Skeletal muscle tissue (tissue), 4 donors: ENCODE results near the gene MOBP. TPM values are rescaled to one million over a fixed set of nuclear protein-coding genes. Genes with fewer than 3 reads are reported as not detected.

Source experiments
- H3K27ac ChIP-seq: one replicate; pipeline ENCODE4 v1.7.0; 2013; ENCODE audit warnings: mild to moderate bottlenecking, low read depth, low read length, inconsistent platforms
- H3K27me3 ChIP-seq, 3 donors: one replicate each; pipeline ENCODE4 v1.7.0; 2013; ENCODE audit warnings: low read length in 3 of 3; ENCODE audit not compliant: control insufficient read depth in 3 of 3, insufficient read depth in 3 of 3
- H3K36me3 ChIP-seq, 3 donors: one replicate each; pipeline ENCODE4 v1.7.0; 2013; ENCODE audit warnings: low read length in 3 of 3; ENCODE audit not compliant: control insufficient read depth in 3 of 3, insufficient read depth in 3 of 3
- H3K4me1 ChIP-seq, 3 donors: one replicate each; pipeline ENCODE4 v1.7.0; 2013; ENCODE audit warnings: low read length in 3 of 3, mild to moderate bottlenecking in 3 of 3; ENCODE audit not compliant: control insufficient read depth in 3 of 3, insufficient read depth in 3 of 3
- H3K4me3 ChIP-seq, 3 donors: one replicate each; pipeline ENCODE4 v1.7.0; 2013; ENCODE audit warnings: low read length in 3 of 3
- H3K9ac ChIP-seq, 3 donors: one replicate each; pipeline ENCODE4 v1.7.0; 2013; ENCODE audit warnings: low read length in 3 of 3, mild to moderate bottlenecking in 3 of 3, moderate library complexity in 2 of 3, low read depth in 1 of 3
- H3K9me3 ChIP-seq, 3 donors: one replicate each; pipeline ENCODE4 v1.7.0; 2013; ENCODE audit warnings: low read length in 3 of 3; ENCODE audit not compliant: control insufficient read depth in 3 of 3
- total RNA-seq: library from RNA; depleted of rRNA; stranded (reverse); fragments of >200 nt; gene quantifications from one replicate; pipeline ENCODE4 v1.2.3, GENCODE V29; 2014
- donor health status: Osteomylitis.

MOBP gene
- total RNA-seq, 1 donor from 2014 or later = not detected

DNA sequence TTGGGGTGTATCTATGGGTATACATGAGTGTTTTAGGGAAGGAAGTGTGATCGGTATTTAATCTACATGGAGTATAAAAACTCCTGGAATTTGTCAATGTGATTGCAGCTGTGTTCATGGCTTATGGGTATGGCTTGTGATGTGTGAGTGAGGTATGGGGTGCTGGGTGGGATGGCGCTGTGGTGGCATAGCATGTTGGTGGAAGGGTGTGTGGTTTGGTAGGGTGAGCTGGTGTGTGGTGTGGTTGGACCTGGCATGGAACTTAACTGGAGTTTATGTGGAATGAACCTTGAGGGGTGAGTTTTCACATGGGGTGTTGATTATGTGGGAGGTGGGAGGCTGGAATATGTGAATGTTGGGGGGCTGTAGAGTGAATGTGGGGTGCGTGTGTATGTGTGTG, 492 bp upstream of the MOBP start:
- Histone ChIP-seq H3K4me3 (no peak overlapping the region), H3K27ac (no peak overlapping the region), H3K27me3 (peaks cover 0 to 2% (median 2%) of the 10 kb centered on the region in 3 donors), H3K9me3 (no peaks in the 10 kb centered on the region), H3K4me1 (no peaks in the 10 kb centered on the region), H3K36me3 (no peaks in the 10 kb centered on the region), H3K9ac (no peak overlapping the region)

DNA sequence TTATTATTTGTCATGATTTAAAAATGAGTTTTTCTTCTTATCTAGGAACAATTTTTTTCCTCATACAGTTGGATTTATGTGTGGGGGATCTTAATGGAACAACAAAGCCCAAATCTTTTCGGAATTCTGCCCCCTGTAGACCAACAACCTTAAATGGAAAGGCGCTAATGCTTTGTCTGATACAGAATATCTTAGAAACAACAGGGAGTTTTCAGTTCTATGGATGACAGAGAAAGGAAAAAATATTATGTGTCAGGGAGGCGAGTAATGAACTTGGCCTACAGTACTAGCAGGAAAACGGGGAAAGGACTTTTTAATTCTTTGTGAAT, 592 bp downstream of the MOBP start:
- Histone ChIP-seq H3K4me3 (no peak overlapping the region), H3K36me3 (no peaks in the 10 kb centered on the region)

DNA sequence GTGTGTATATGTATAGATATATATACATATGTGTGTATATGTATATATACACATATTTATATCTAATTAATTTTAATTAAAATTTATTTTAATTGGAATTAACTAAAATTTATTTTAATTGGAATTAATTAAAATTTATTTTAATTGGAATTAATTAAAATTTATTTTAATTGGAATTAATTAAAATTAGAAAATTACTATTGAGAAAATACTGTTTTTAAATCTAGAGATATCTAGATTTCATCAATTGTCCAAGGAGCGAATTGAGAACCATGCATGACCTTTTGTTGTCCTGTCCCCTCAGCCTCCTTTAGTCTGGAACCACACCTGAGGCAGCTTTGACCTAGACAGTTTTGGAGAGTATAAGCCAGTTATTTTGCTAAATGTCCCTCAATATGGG, 1.8 kb downstream of the MOBP start:
- no peaks in the 10 kb centered on the region for H3K36me3 ChIP-seq
- H3K27ac ChIP-seq = no peak overlapping the region
- no peak overlapping the region for H3K9ac ChIP-seq

More for the DNA sequence above, 592 bp downstream of the MOBP start:
- H3K27me3 ChIP-seq = peaks cover 0 to 2% (median 2%) of the 10 kb centered on the region in 3 donors
- no peaks in the 10 kb centered on the region for H3K4me1 ChIP-seq
- no peak overlapping the region for H3K9ac ChIP-seq
- no peaks in the 10 kb centered on the region for H3K9me3 ChIP-seq
- no peak overlapping the region for H3K27ac ChIP-seq

DNA sequence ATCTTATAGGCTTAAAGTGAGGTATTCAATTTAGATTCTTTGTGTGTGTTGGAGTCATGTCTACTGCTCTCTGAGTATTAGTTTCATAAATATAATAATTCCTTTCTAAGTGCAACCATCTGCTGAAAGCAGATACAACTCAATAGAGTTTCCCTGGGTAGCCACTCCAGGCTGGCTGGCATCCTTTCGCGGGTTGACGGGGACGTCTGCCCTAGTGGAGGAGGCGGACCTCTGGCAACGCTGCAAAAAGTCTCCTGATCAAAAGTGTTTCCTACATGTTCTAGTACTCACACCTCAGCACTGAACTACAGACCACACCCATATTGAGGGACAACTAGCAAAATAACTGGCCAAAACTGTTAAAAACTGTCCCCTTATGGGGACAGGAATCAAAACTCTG, 2.5 kb downstream of the MOBP start:
- no peaks in the 10 kb centered on the region for H3K4me1 ChIP-seq
- no peak overlapping the region for H3K4me3 ChIP-seq
- H3K9me3 ChIP-seq = no peaks in the 10 kb centered on the region
- peaks cover 0 to 2% (median 2%) of the 10 kb centered on the region in 3 donors for H3K27me3 ChIP-seq
- H3K36me3 ChIP-seq = no peaks in the 10 kb centered on the region
- H3K9ac ChIP-seq = no peak overlapping the region
- no peak overlapping the region for H3K27ac ChIP-seq

More for the DNA sequence above, 1.8 kb downstream of the MOBP start:
- no peaks in the 10 kb centered on the region for H3K4me1 ChIP-seq
- no peak overlapping the region for H3K4me3 ChIP-seq
- no peaks in the 10 kb centered on the region for H3K9me3 ChIP-seq
- peaks cover 0 to 2% (median 2%) of the 10 kb centered on the region in 3 donors for H3K27me3 ChIP-seq

DNA sequence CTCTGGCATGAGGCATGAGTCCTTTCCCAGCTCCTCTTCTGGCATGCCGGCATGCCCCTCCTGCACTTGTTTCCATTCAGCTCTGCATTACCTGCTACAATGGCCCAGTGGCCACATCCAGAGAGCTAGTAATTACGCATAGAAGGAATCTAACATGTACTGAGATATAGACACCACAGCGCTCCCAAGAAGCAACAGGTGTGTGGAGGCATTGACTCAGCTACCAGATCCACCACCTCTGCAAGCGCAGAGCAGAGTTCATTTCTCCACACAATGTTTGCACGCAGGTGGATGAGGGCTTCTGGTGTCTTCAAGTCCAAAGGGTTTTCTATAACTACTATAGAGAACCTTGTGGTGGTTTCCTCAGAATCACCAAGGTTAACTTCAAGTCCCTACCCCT, 4.2 kb downstream of the MOBP start:
- H3K27me3 ChIP-seq = peaks cover 0 to 2% (median 2%) of the 10 kb centered on the region in 3 donors

DNA sequence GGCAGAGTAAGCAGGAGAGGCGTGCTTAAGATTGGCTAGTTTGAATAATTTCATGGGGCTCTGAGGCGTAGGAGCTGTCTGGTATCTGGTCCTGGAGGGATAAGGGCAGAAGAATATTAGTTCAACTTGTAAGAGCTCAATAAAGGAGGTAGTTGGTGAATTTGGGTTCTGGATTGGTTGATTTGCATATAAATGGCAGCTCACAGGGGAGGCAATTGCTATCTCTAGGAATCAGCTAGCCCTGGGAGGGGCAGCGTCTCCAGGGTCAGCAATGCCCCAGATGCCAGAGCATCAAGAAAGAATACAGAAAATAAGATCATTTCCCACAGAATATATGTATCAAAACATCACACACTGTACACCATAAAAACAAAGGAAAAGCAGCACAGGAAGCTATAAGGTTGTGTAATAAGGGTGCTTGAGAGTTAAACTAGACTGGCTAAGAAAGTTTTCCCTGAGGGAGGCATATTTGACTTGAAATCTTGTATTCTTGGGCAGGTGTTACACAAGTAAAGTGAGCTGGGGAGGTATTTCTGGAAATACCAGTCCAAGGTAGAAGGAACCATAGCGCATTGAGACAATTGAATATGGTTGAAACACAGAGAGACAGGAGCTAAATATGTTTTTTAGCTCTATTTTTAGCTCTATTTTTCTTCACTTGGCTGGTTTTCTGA, 6.1 kb downstream of the MOBP start:
- no peaks in the 10 kb centered on the region for H3K36me3 ChIP-seq
- H3K27ac ChIP-seq = no peak overlapping the region
- no peak overlapping the region for H3K4me3 ChIP-seq
- no peak overlapping the region for H3K9ac ChIP-seq
- no peaks in the 10 kb centered on the region for H3K4me1 ChIP-seq
- peaks cover 0 to 2% (median 2%) of the 10 kb centered on the region in 3 donors for H3K27me3 ChIP-seq
- peaks cover 0 to 10% (median 0%) of the 10 kb centered on the region in 3 donors for H3K9me3 ChIP-seq

More for the DNA sequence above, 4.2 kb downstream of the MOBP start:
- no peak overlapping the region for H3K9ac ChIP-seq
- H3K4me3 ChIP-seq = no peak overlapping the region
- no peaks in the 10 kb centered on the region for H3K36me3 ChIP-seq
- no peaks in the 10 kb centered on the region for H3K4me1 ChIP-seq
- peaks cover 0 to 5% (median 0%) of the 10 kb centered on the region in 3 donors for H3K9me3 ChIP-seq
- H3K27ac ChIP-seq = no peak overlapping the region

DNA sequence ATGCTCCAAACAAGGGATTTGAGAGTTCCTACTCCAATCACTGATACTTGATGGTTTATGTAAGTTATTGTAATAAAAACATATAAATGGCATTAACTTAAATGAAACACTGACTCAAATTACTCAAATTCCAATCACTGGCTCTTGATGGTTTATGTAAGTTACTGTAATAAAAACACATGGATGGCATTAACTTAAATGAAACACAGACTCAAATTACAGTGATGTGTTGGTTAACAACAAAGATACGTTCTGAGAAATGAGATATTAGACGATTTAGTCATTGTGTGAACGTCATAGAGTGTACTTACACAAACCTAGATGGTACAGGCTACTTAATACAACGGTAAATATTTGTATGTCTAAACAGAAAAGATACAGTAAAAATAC, 6.6 kb downstream of the MOBP start:
- no peaks in the 10 kb centered on the region for H3K36me3 ChIP-seq
- no peak overlapping the region for H3K4me3 ChIP-seq
- peaks cover 0 to 10% (median 0%) of the 10 kb centered on the region in 3 donors for H3K9me3 ChIP-seq
- H3K27ac ChIP-seq = no peak overlapping the region
- no peaks in the 10 kb centered on the region for H3K4me1 ChIP-seq
- H3K9ac ChIP-seq = no peak overlapping the region
- H3K27me3 ChIP-seq = peaks cover 0 to 2% (median 2%) of the 10 kb centered on the region in 3 donors

DNA sequence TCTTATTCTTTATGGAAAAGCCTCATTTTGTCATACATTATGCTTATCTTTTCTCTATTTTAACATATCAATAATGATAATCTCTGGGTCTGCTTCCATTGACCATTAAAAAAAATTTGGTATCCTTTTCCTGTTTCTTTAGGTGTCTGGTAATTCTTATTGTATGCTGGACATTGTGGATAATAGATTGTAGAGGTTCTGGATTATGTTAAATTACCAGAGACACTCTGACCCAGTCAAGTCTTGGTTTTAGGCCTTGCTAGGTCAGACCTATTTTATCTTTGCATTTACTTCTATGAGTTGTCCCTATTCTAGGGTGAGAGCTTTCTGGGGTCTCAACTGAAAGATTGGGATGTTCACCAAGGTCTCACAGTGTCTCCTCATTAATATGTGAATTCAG, 9.3 kb downstream of the MOBP start:
- peaks cover 0 to 10% (median 0%) of the 10 kb centered on the region in 3 donors for H3K9me3 ChIP-seq
- H3K27me3 ChIP-seq = no peaks in the 10 kb centered on the region
- no peak overlapping the region for H3K9ac ChIP-seq
- H3K4me1 ChIP-seq = no peaks in the 10 kb centered on the region
- no peaks in the 10 kb centered on the region for H3K36me3 ChIP-seq
- no peak overlapping the region for H3K4me3 ChIP-seq
- H3K27ac ChIP-seq = no peak overlapping the region

DNA sequence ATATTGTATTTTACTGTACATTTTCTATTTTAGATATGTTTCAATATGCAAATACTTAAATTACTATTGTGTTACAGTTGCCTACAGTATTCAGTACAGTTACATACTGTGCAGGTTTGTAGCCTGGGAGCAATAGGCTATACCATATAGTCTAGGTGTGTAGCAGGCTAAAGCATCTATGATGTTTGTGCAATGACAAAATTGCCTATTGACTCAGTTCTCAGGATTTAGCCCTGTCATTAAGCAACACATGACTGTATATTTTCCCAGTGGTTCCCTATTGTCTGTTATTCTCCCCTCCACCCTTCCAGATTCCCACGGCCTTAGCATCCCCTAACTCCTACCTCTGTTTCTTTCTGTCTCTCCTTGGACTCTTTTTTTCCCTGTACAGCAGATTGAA, 10.7 kb downstream of the MOBP start:
- H3K9me3 ChIP-seq = peaks cover 0 to 10% (median 0%) of the 10 kb centered on the region in 3 donors
- H3K27me3 ChIP-seq = no peaks in the 10 kb centered on the region
- no peak overlapping the region for H3K4me3 ChIP-seq
- no peaks in the 10 kb centered on the region for H3K4me1 ChIP-seq
- no peaks in the 10 kb centered on the region for H3K36me3 ChIP-seq
- H3K9ac ChIP-seq = no peak overlapping the region
- H3K27ac ChIP-seq = no peak overlapping the region

DNA sequence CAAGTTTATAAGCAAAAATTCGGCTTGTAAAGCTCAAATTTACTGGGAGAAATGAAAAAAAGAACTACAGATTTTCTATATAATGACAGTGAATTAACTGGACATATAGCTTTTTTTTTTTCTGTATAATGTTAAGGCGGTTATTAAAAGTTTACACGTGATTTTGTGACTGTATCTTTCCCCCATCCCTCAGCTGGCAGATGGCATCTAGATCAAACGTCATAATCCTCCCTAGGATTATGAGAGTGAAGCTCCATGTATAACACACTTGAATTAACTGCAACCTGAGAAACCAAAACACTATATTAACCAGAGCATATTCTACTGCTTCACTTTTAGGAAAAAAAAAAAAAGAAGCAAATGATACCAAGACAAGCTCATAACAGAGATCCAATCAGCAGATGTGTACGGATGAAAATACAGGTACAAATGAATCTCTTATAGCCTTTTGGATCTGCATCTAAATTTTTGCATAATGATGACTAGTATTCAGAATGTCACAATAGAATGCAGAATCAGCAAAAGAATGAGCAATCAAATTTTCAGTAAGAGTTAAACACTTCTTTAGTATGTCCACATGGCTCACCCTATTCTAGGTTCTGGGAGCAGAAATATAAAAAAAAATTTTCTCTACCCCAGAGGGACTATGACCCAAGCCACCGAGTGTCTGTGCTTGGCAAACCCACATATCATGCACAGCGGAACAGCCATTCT, 12.4 kb downstream of the MOBP start:
- no peak overlapping the region for H3K4me3 ChIP-seq
- no peak overlapping the region for H3K9ac ChIP-seq
- no peaks in the 10 kb centered on the region for H3K27me3 ChIP-seq
- peaks cover 0 to 10% (median 0%) of the 10 kb centered on the region in 3 donors for H3K9me3 ChIP-seq
- H3K4me1 ChIP-seq = no peaks in the 10 kb centered on the region
- H3K27ac ChIP-seq = no peak overlapping the region
- no peaks in the 10 kb centered on the region for H3K36me3 ChIP-seq
